GM23248 (cell line): ENCODE measurements around the gene LTN1. TPM values are rescaled to one million over a fixed set of nuclear protein-coding genes. Genes with fewer than 3 reads are reported as not detected.
A peak's percentile ranks its signal among the peaks of the same experiment; 100 is the strongest.

Source experiments
- DNase-seq: peaks from one replicate; pipeline ENCODE4 v3.0.0-alpha.2; 2015
- H2AFZ ChIP-seq: fragments of 200-600 bp; sonication (generic); 2 replicates; pipeline ENCODE4 v1.6.1; 2016; ENCODE audit warnings: antibody characterized with exemption
- H3F3A ChIP-seq: fragments of 200-600 bp; sonication (generic); 2 replicates; pipeline ENCODE4 v1.6.1; 2016; ENCODE audit warnings: mild to moderate bottlenecking, antibody characterized with exemption, mixed run types; ENCODE audit not compliant: insufficient read depth
- H3K27ac ChIP-seq: fragments of 200-600 bp; sonication (generic); 2 replicates; pipeline ENCODE4 v1.5.1; 2016; ENCODE audit warnings: mild to moderate bottlenecking
- H3K27me3 ChIP-seq: fragments of 200-600 bp; sonication (generic); replicated peaks from 2 replicates; pipeline ENCODE4 v1.6.1; 2016; ENCODE audit warnings: mild to moderate bottlenecking; ENCODE audit not compliant: insufficient read depth
- H3K36me3 ChIP-seq: fragments of 200-600 bp; sonication (generic); 2 replicates; pipeline ENCODE4 v1.6.1; 2016; ENCODE audit warnings: low read depth, mild to moderate bottlenecking
- H3K4me1 ChIP-seq: fragments of 200-600 bp; sonication (generic); 2 replicates; pipeline ENCODE4 v1.6.1; 2016; ENCODE audit warnings: mild to moderate bottlenecking; ENCODE audit not compliant: insufficient read depth
- H3K4me2 ChIP-seq: fragments of 200-600 bp; sonication (generic); one replicate; pipeline ENCODE4 v1.6.1; 2016; ENCODE audit warnings: mild to moderate bottlenecking; ENCODE audit not compliant: unreplicated experiment
- H3K4me3 ChIP-seq: fragments of 200-600 bp; sonication (generic); 2 replicates; pipeline ENCODE4 v1.5.1; 2016; ENCODE audit warnings: mild to moderate bottlenecking
- H3K79me2 ChIP-seq: fragments of 200-600 bp; sonication (generic); 2 replicates; pipeline ENCODE4 v1.6.1; 2016; ENCODE audit warnings: mild to moderate bottlenecking; ENCODE audit not compliant: insufficient read depth
- H3K9ac ChIP-seq: fragments of 200-600 bp; sonication (generic); 2 replicates; pipeline ENCODE4 v1.6.1; 2016; ENCODE audit warnings: mild to moderate bottlenecking
- H3K9me2 ChIP-seq: fragments of 200-600 bp; sonication (generic); 2 replicates; pipeline ENCODE4 v1.6.1; 2016; ENCODE audit warnings: mixed run types, mild to moderate bottlenecking, moderate library complexity; ENCODE audit not compliant: insufficient read depth
- H3K9me3 ChIP-seq: fragments of 200-600 bp; sonication (generic); one replicate; pipeline ENCODE4 v1.6.1; 2017; ENCODE audit warnings: low read depth
- H4K20me1 ChIP-seq: fragments of 200-600 bp; sonication (generic); 2 replicates; pipeline ENCODE4 v1.6.0; 2016; ENCODE audit not compliant: insufficient read depth
- EZH2 ChIP-seq: fragments of 200-600 bp; sonication (generic); IDR thresholded peaks from 2 replicates; pipeline ENCODE4 v1.6.1; 2018; ENCODE audit warnings: antibody characterized with exemption, mild to moderate bottlenecking; ENCODE audit not compliant: insufficient read depth, poor library complexity, severe bottlenecking
- EZH2phosphoT487 ChIP-seq: fragments of 200-600 bp; sonication (generic); IDR thresholded peaks from 2 replicates; pipeline ENCODE4 v1.6.1; 2018; ENCODE audit warnings: antibody characterized with exemption, moderate library complexity, mild to moderate bottlenecking, low read depth; ENCODE audit not compliant: insufficient read depth
- WGBS, 2 experiments: methylation state at CpG; one replicate each; pipeline ENCODE4 v1.1.6; 2015 to 2017; ENCODE audit warnings: low lambda C conversion rate in 2 of 2, low coverage in 1 of 2; ENCODE audit errors: missing lambda C conversion rate in 2 of 2; 5-methylcytosine and 5-hydroxymethylcytosine counted together
- in situ Hi-C: fragments of 300-500 bp; cut with MboI; formaldehyde crosslinking; loops from 2 replicates; pipeline ENCODE4 v1.15.0; 2020
- polyA plus RNA-seq: library from polyadenylated mRNA; unstranded; fragments of >200 nt; fragmentation: Nextera tagmentation; extraction: Ambion mirVana; gene quantifications from 2 replicates; pipeline ENCODE4 v1.2.1, GENCODE V29; 2016
- total RNA-seq: library from RNA; depleted of rRNA; stranded (reverse); fragments of >200 nt; shearing (Covaris generic); gene quantifications from 2 replicates; pipeline ENCODE4 v1.2.3, GENCODE V29; 2014

Gene LTN1
- total and polyA plus RNA-seq, 2 experiments from 2014 or later: 16.8 to 26.0 TPM

- Histone ChIP-seq H3K4me1 (no peaks in the 10 kb centered on the region; the same call in 1 of the 2 replicates), H3K9me2 (no peaks in the 10 kb centered on the region), H3K9ac (0 out of 2 replicates have a peak overlapping the region, but pooled peaks have one; percentile 8), H3K27ac (no peak overlapping the region), H3K36me3 (no peaks in the 10 kb centered on the region), H3K27me3 (no peaks in the 10 kb centered on the region), H3K79me2 (no peaks in the 10 kb centered on the region), H3K9me3 (no peaks in the 10 kb centered on the region), H4K20me1 (no peaks in the 10 kb centered on the region), H3K4me2 (no peak overlapping the region), H3F3A (0 out of 2 replicates have a peak, but pooled peaks cover 4% of the 10 kb centered on the region), H2AFZ (no peak overlapping the region), H3K4me3 (no peak overlapping the region)
- in situ Hi-C loops: no loop called here
- TF ChIP-seq EZH2phosphoT487 (no peak), EZH2 (no peak)
- 91 to 94% methylated on average over 3 of the region's 3 CpGs for WGBS, 2 experiments
- DNase-seq: no peak
Observed at GRCh38 chr21:29008367-29008766, 15.7 kb upstream of the LTN1 start.

- Histone ChIP-seq H3K9me2 (no peaks in the 10 kb centered on the region), H3K9ac (0 out of 2 replicates have a peak overlapping the region, but pooled peaks have one; percentile 8), H2AFZ (no peak overlapping the region), H3K4me2 (no peak overlapping the region), H3K4me1 (no peaks in the 10 kb centered on the region; the same call in 1 of the 2 replicates), H4K20me1 (no peaks in the 10 kb centered on the region), H3K27ac (no peak overlapping the region), H3K9me3 (no peaks in the 10 kb centered on the region), H3K36me3 (no peaks in the 10 kb centered on the region), H3K79me2 (no peaks in the 10 kb centered on the region), H3F3A (0 out of 2 replicates have a peak, but pooled peaks cover 4% of the 10 kb centered on the region), H3K4me3 (no peak overlapping the region), H3K27me3 (no peaks in the 10 kb centered on the region)
- TF ChIP-seq EZH2 (no peak), EZH2phosphoT487 (no peak)
- DNase-seq: peak; percentile 51
- in situ Hi-C loops: no loop called here
- 55 to 57% methylated on average over 3 of the region's 3 CpGs for WGBS, 2 experiments
Observed at GRCh38 chr21:29007810-29008209, 15.1 kb upstream of the LTN1 start.

GRCh38 chr21:29007135-29007534 is 14.5 kb upstream of the LTN1 start:
- H3K79me2 ChIP-seq: no peaks in the 10 kb centered on the region
- H2AFZ ChIP-seq: no peak overlapping the region
- H3K9me2 ChIP-seq: no peaks in the 10 kb centered on the region
- H3K27me3 ChIP-seq: no peaks in the 10 kb centered on the region
- no peak overlapping the region for H3K27ac ChIP-seq
- TF ChIP-seq EZH2phosphoT487: no peak
- no peak for TF ChIP-seq EZH2
- H3K4me3 ChIP-seq: no peak overlapping the region
- H3K36me3 ChIP-seq: no peaks in the 10 kb centered on the region
- DNase-seq: no peak
- no peaks in the 10 kb centered on the region for H3K9me3 ChIP-seq
- no peaks in the 10 kb centered on the region; the same call in 1 of the 2 replicates for H3K4me1 ChIP-seq
- in situ Hi-C loops: no loop called here
- H3K9ac ChIP-seq: no peak overlapping the region
- 49 to 67% methylated on average over 3 of the region's 3 CpGs for WGBS, 2 experiments
- H4K20me1 ChIP-seq: no peaks in the 10 kb centered on the region
- no peak overlapping the region for H3K4me2 ChIP-seq
- 0 out of 2 replicates have a peak, but pooled peaks cover 4% of the 10 kb centered on the region for H3F3A ChIP-seq

- Histone ChIP-seq H3K27me3 (no peaks in the 10 kb centered on the region), H3K4me1 (no peaks in the 10 kb centered on the region; the same call in 1 of the 2 replicates), H3K27ac (no peak overlapping the region), H3K9me3 (no peaks in the 10 kb centered on the region), H3K4me3 (no peak overlapping the region), H3K79me2 (no peaks in the 10 kb centered on the region), H3F3A (0 out of 2 replicates have a peak, but pooled peaks cover 4% of the 10 kb centered on the region), H3K9ac (no peak overlapping the region), H3K9me2 (no peaks in the 10 kb centered on the region), H2AFZ (peak overlapping the region; percentile 57), H4K20me1 (no peaks in the 10 kb centered on the region), H3K4me2 (no peak overlapping the region), H3K36me3 (no peaks in the 10 kb centered on the region)
- TF ChIP-seq EZH2phosphoT487 (no peak), EZH2 (no peak)
- 71 to 74% methylated on average over 6 of the region's 6 CpGs for WGBS, 2 experiments
- peak; percentile 48 for DNase-seq
- in situ Hi-C loops: no loop called here
Observed at GRCh38 chr21:29005696-29006095, 13.0 kb upstream of the LTN1 start.
